ENCODE data around the gene LRRC3.

Gene LRRC3

DNA sequence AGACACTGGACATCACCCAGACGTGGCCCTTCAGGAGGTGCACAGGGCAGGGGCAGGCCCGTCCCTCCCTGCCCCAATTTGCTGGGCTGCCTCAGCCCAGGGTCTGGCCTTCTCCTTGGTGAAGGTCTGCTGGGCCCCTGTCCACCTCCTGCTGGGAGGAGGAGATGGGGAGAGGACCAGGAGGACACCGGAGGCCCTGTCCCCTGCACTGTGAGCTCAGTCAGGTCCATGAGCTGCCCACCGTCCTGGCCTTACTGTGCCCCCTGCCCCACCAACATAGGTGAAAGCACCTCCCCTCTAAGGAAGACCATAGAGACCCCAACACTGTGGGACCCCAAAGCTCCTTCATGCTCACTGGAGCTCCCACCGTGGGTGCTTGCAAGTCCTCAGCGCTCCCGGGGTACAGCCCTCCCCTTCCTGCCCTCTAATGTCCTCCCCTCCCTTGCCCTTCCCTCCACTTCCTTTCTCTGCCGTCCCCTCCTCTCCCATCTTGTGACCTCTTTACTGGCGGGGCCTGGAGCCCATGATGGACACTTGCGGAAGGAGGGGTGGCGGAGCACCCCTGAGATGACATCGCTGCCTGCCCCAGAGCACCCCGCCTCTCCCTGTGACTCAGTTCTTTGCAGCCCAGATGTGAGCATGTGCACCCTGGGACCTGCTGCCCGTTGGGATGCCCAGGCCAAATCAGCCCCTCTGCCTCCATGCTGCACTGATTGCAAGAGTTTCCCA is 4.6 kb downstream of the LRRC3 start:
- no peak for DNase-seq

DNA sequence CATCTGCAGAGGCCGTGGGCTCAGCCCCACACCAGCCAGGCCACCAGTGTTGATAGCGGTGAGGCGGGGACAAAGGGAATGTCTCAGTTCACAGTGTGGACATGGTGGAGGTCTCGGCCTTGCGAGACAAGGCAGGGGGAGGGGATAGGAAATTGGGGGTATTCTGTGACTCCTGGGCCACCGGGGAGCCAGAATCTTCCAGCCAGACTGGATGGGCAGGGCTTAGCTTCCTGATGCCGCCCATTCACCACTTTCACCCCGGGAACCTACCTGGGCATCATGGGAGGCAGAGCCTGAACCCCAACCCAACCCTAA is 5.1 kb downstream of the LRRC3 start:
- no peak for DNase-seq

DNA sequence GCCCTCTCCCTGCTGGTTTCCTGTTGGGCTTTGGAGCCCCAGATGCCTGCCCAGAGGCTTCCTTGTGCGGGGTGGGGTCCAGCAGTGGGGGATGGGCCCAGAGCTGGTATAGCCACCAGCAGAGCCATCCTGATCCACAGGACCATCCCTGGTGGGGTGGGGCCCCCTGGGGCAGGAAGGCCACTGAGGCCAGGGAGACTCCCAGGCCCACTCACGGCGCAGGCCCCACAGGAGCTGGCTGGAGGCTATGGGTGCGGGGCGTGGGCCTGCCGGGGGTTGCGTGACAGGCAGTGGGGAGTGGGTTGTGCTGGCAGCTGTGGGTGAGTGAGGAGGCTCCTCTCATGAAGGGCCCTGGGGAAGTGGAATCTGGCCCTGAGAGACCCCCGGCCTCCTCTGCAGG is 5.7 kb downstream of the LRRC3 start:
- no peak for DNase-seq

DNA sequence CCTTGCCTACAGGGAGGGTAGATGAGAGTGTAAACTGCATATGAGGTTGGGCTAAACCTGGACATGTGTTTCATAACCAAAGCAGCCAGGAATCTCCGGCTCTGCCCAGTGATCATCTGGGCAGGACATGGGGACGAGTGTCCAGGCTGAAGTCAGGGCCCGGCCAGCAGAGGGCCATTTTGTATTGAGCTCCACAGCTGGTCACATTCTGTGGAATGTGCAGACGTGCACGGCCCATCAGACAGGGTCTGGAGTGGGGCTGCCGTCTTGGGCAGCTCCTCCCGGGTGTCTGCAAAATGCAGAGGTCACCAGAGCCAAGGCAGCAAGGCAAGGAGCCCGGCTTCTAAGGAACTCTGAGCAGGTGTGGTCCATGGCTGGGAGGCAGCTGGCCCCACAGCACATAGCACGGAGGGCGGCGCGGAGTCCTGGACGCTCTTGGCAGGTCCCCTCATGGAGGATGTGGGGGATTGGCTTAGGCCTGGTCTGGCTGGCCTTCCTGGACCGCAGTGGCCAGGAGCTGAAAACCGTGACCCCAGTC is 6.2 kb downstream of the LRRC3 start:
- no peak for DNase-seq

DNA sequence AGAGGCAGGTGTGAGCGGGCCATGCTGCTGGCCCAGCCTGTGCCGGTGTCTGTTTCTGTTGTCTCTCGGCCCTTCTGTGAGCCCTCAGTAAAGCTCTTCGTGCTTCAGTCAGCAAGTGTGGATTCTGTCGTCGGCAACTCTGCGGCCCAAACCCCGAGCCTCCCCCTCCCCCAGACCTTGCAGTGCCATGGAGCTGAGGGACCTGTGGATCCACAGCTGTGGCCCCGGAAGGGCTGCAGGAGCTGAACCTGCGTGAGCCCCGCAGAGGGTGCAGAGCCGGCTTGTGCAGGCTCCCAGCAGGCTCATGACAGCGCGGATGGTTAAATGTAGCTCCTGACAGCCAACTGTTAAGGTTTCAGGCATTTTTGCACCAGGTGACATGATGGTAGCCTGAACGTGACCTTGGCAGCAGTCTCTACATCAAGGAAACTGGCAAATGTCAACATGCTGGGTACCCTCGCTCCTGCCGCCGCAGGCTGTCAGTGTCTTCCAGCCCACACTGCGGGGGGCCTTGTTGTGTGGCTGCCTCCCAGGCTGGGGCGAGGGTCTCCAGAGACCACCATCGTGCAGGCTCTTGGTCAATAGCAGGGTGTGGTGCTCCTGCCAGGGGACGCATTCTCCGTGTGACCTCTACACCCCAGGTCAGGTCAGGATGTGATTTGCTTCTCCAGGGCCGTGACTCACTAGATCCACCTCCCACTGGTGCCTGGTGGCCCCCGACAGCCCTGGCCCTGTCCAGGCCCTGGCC is 7.0 kb downstream of the LRRC3 start:
- DNase-seq = no peak

DNA sequence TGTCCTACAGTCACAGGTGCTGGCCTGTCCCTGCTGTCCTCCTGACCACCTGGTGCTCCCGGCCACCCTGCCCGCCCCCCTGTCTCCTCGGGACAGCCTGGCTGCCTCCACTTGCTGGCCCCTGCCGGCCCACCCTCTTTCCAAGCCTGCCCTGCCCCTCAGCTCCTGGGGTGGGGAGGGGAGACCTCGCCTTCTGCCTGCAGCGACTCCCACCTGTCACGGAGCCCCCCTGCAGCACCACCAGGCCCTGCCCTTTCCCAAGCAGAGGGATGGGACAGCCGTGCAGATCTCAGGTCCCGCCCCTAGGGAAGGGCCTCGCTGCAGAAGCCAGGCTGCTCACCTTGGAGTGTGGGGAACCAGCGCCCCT is 7.5 kb downstream of the LRRC3 start:
- DNase-seq = no peak

DNA sequence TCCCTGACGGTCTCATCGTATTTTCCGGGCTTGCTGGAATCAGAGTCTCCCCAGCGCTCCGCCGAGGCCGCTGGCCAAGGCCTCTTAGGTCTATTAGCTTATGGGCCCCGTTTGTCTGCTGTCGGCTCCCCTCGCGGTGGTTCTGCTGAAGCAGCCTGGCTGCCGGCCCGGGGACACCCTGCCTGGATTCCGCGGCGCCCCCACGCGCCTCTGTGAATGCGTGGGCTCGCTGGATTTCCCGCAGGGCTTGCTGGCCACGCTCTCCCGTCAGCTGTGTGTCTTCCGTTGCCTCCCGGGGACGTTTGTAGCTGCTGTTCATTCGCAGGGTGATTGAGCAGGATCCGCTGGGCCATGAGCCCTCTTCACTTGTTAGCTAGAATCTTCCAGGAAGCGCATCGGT is 8.4 kb downstream of the LRRC3 start:
- no peak for DNase-seq

DNA sequence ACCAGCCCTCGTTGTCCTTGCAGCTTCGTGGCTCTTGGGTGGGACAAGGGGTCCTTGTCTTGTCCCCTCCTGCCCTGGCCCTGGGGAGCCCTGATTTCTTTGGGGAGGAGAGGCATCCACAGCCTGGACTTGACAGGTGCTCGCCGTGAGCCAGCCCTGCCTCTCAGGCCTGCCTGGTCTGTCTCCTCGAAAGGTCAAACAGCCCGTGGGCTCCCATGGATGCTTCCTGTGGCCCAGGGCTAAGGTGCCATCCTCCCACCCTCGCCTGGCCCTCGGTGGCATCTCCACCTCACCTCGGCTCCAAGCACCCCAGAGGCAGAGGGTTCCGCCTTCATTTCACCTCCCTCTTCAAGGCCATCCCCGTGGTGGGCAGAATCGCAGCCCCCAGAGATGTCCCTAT is 9.0 kb downstream of the LRRC3 start:
- no peak for DNase-seq

DNA sequence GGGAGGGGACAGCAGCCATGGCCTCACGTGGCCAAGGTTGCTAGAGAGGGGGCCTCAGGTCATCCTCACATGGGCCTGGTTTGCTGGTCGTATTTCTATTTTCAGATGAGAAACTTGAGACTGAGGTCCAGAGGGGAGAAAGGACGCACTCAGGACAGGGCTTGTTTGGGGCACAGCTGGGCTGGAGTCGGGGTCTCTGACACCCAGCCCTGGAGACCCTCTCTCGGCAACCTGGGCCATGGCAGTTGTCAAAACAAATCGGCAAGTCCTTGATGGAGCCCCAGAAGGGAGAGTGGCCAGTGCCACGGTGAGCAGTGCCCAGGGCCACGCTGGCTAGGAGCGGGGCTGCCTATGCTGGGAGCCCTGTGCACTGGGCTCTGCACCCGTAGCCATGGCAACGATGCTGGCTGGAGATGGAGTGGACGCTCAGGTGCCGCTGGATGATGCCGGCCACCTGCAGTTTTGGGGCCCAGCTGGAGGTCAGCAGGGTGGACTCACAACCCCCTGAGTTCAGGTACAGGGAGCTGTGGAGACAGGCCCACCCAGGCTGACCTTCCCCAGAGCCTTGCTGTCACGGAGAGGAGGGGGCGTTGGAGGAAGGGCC is 11.1 kb downstream of the LRRC3 start:
- DNase-seq = no peak

DNA sequence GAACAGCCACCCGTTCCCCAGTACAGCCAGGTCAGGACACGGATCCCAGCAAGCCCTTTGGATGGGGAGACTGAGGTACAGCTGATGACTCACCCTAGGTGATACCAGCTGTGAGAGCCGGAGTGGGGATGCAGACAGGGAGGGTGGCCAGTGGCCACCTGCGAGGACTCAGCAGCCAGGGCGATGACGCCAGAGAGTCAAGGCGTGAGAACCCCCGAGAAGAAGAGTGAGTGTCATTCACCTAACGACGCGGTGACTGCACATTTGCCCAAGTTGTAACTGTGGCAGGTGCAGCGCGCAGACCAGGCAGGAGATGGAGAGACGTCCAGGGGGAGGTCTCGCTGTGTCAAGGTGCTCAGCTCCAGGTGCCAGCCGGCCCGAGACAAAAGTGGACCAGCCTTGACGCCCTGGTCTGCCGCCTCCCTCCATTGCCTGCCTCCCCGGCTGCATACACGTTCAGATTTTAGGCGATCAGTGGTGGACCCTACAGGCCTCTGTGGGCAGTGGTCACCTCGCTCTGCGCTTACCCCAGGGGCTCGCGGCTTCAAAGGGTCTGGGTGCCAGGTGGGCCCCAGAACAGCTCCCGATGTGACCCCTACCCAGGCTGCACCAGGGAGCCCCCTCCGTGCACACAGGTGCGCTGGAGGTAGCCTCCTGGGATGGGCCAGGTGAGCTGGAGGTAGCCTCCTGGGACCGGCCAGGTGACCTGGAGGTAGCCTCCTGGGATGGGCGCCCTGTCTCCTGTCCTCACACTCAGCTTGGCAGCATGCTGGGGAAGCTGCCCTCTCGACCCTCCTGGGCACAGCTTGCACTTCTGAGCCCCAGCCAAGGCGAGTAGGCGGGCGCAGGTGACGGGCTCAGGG is 11.9 kb downstream of the LRRC3 start:
- no peak for DNase-seq

DNA sequence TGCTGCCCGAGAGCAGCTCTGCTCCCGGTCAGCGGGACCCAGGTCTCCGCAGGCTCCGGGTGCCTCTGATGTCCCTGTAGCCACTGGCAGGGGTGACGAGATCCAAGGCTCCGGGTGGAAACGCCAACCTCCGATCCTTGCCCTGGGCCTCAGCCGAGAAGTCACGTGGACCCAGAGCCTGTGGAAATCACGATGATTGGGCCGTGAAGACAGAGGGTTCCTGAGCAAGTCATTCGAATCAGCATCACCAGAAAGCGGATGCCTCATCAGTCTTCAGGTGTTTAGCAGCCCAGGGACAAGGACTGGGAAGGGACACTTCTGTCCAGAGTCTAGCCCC is 12.5 kb downstream of the LRRC3 start:
- DNase-seq = no peak

DNA sequence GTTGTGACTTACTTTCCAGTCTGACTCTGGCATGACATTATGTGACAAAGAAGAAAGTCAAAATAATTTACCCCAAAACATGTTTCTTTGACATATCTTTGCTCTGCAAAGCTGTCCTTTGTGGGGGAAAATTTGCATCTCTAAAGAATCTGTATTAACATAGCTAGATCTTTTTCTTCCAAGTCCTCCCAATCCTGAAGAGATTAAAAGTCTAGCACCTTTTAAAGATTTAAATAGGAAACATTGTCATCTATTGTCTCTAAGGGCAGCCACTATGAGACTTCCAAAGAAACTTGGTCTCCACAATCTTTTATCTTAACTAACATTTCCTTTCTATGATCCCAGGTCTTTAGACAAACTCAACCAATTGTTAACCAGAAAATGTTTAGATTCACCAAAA is 16.0 kb downstream of the LRRC3 start:
- no peak for DNase-seq

DNA sequence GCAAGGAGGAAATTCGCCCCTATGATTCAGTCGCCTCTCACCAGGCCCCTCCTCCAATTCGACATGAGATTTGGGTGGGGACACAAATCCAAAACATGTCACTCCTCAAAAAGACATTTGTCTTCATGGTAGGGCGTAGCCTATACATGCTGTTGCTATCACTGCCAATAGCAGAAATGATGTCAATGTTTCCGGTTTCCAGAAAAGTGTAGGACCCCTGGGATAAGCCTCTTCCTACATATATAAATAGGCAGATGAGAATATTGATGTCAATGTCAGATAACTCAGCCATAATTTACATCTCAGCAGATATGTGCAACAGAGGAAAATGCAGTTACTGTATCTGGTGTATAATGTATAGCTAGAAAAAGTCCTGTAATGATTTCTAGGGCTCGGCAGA is 16.7 kb downstream of the LRRC3 start:
- no peak for DNase-seq

DNA sequence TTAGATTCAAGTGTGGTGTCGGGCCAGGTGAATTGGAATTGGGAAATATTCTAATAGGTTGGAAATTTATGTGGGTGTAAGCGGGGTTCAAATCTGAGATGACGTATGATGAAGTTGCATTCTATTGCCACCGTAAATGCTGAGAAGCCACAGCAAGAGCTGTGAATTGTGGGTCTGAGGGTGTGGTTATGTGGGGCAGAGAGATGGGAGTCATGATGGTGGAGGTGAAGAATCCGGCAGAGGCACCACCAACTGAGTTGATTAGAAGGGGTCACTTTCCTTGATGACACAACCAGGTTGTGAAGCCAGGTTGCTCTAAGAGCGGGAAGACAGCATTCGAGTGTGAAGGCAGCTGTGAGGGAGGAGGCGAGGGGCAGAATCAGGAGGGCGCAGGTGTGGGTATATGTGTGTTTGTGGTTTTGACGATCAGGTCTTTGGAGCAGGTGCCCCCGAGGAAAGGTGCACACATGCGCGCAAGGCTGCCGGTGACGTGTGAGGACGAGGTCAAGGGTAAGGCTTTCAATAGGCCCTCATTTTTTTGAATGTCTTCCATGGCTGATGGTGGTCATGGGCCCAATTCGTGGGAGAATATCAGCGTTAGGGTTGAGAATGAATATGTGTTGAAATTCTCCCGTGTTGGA is 18.7 kb downstream of the LRRC3 start:
- no peak for DNase-seq

DNA sequence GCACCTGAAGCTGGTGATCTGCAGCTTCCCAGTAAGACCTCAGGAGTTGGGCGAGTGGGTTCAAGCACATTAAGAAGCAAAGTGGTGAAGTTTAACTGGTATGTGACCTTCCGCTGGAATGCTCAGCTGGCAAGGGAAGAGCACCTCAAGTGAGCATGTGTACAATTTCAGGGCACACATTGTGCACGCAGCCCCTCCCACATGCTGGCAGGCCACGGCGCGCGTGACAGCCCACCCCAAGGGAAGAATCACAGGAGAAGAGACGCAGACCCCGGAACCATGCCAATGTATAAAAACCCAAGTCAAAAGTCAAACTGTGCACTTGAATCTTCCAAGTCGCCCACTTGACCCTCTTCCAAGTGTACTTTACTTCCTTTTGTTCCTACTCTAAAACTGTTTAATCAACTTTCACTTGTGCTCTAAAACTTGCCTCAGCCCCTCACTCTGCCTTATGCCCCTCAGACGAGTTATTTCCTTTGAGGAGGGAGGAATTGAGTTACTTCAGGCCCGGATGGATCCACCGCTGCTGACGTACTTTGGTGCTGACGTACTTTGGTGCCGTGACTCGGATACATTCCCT is 20.0 kb downstream of the LRRC3 start:
- no peak for DNase-seq

DNA sequence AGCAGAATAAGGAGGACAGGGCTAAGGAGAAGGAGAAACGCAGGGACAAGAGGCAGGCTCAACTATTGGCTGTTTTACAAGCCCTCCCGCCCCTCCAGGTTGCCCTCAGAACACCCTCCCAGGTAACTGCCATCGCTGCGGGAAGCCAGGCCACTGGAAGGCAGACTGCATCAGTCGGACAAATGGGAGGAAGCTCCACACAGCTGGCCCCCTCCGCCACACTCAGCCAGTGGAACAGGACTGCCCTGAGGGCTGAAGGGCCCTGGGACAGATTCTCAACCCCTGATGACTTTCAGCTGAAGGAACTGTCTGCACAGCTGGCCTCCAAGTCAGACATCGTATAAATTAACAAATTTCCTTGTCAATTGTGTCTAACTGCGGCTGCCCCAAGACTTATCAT is 21.8 kb downstream of the LRRC3 start:
- no peak for DNase-seq

DNA sequence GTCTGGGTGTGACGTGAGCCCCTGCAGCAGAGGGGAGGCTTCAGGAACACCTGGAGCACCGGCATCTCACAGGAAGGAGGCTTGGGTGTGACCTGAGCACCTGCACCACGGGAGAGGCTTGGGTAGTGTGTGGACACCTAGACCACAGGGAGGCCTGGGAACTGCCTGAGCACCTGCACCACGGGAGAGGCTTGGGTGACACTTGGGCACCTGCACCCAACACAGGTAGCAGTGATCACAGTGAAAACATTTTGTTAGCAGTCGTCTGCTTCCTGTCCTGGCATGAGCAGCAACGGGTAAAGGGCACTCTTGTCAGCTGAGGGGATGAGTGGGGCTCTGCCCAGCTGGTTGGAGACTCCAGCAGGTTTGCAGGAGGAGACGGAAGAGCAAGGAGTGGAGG is 22.4 kb downstream of the LRRC3 start:
- DNase-seq = no peak

DNA sequence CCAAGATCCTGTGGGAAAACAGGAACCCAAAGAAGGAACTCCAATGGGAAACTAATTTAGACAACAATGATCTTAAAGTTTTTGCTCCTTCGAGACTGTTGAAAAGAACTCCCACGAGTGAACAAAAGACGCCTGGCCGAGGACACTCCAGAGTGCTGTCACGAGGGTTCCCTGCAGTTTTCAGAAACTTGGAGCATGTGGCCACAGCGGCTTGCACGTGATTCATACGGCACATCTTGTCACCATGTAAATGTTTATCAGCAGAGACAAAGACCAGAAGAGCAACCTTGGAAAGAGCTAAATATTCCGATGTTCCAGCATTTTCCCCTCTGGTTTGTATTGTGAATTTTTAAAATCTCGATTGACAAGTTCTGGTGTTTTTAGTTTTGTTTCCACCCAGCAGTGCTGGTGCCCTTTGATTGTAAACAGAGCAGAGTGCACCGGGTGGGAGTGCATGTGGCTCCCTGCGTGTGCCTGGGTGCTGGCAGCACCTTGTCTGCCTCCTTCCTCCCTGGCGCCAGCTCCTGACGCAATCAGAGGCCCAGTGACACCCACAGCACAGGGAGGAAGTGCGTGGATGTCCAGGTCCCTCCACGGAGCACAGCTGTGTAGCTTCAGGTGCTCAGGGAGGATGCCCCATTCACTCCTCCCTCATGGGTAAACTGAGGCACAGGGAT is 23.0 kb downstream of the LRRC3 start:
- DNase-seq = no peak

DNA sequence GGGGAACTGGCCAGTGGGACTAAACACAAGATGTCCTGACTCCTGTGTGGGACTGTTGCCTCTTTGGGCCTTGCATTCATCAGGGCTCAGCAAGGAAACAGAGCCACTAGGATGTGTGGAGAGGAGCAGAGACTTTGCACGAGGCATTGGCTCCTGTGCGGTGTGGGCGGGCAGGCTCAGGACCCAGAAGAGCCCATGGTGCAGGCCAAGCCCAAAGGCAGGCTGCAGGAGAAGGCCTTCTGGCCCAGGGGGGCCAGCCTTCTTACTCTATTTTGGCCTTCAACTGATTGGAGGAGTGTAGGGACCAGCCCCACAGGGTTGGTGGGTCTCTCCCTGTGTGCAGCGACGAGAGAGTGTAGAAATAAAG is 23.5 kb downstream of the LRRC3 start:
- DNase-seq = no peak

DNA sequence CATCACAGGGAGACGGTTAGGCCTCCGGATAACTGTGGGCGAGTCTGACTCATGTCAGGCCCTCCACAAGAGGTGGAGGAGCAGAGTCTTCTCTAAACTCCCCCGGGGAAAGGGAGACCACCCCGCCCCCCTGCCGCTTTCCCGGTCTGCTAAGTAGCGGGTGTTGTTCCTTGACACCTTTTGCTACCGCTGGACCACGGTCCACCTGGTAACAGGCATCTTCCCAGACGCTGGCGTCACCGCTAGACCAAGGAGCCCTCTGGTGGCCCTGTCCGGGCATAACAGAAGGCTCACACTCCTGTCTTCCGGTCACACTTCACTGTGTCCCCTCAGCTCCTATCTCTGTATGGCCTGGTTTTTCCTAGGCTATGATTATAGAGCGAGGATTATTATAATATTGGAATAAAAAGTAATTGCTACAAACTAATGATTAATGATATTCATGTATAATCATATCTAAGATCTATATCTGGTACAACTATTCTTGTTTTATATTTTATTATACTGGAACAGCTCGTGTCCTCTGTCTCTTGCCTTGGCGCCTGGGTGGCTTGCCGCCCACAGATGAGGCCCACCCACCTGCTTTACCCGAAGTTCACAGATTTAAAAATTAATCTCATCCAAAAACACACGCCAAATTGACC is 24.4 kb downstream of the LRRC3 start:
- peak; percentile 34 for DNase-seq
